Measurements from ENCODE around the gene STMP1. TPM values are rescaled to one million over a fixed set of nuclear protein-coding genes. Genes with fewer than 3 reads are reported as not detected.

The STMP1 gene
- total and polyA plus RNA-seq, 2 of the 8 experiments (the other 6 are each of a cell fraction or from before 2014, with no cell fraction given), result 22.7 to 36.7 TPM

- no peaks in the 10 kb centered on the region for H3K27me3 ChIP-seq (replicated peaks in 1 of 4; ENCODE audit: control insufficient read depth in 3 of 4, extremely low read depth in 1 of 4, insufficient read depth in 3 of 4, low read length in 3 of 4)
- H3K23ac ChIP-seq (ENCODE audit: insufficient read length), result no peak overlapping the region
- H3K79me2 ChIP-seq (ENCODE audit: control insufficient read depth in 1 of 2, insufficient read depth in 2 of 2, low read length in 2 of 2), result no peaks in the 10 kb centered on the region
- no peak overlapping the region for H3K14ac ChIP-seq (ENCODE audit: insufficient read length)
- FAIRE-seq, result no peak
- POLR2A ChIA-PET (ENCODE audit: partially characterized antibody), result interaction anchor here (1.2 to 1.3 kb wide), 2 partner anchors 10 to 23 kb away, joined by 3 to 4 read pairs; partner anchors contain the start of gene SLC13A4
- no peak overlapping the region for H4K91ac ChIP-seq (replicated peaks; ENCODE audit: insufficient read length, low read length)
- H3K18ac ChIP-seq (ENCODE audit: extremely low read depth, low read length), result no peak overlapping the region
- WGBS, 2 experiments (ENCODE audit: extremely low coverage in 1 of 2, insufficient coverage in 1 of 2, insufficient read length in 1 of 2, insufficient replicate concordance in 2 of 2, low coverage in 1 of 2, low lambda C conversion rate in 2 of 2, missing lambda C conversion rate in 1 of 2), result 69% methylated on average over 5 of the region's 5 CpGs; no CpG with 5 or more reads in 1 of the 2 experiments
- H3K9me3 ChIP-seq (ENCODE audit: insufficient read depth in 2 of 2, low read depth in 1 of 2, low read length in 1 of 2), result no peaks in the 10 kb centered on the region
- H2AK5ac ChIP-seq (ENCODE audit: low read depth, low read length), result no peak overlapping the region
- no peak overlapping the region for H3K27ac ChIP-seq (ENCODE audit: low read depth, low read length)
- no peak overlapping the region for H2BK15ac ChIP-seq (ENCODE audit: low read length)
- H4K20me1 ChIP-seq (replicated peaks in 1 of 2; ENCODE audit: control insufficient read depth in 1 of 2, insufficient read depth in 2 of 2, low read length in 2 of 2), result no peaks in the 10 kb centered on the region
- H3K4me2 ChIP-seq (ENCODE audit: insufficient read depth in 1 of 2, low read depth in 2 of 2, low read length in 2 of 2), result no peak overlapping the region
- H3K23me2 ChIP-seq (ENCODE audit: low read depth, low read length), result no peaks in the 10 kb centered on the region
- no peaks in the 10 kb centered on the region for H3K36me3 ChIP-seq (ENCODE audit: control insufficient read depth in 2 of 4, insufficient read depth in 4 of 4, low read length in 3 of 4)
- no peak overlapping the region for H4K8ac ChIP-seq (ENCODE audit: extremely low read depth, insufficient read depth, low read length)
- no peak overlapping the region for H2AFZ ChIP-seq (ENCODE audit: low read length)
- H2BK5ac ChIP-seq (ENCODE audit: low read depth, low read length), result no peak overlapping the region
- no peak overlapping the region for H3K4me3 ChIP-seq (ENCODE audit: extremely low read depth in 1 of 4, insufficient read depth in 2 of 4, low read depth in 3 of 4, low read length in 4 of 4)
- no peak overlapping the region for H3K4ac ChIP-seq (replicated peaks; ENCODE audit: insufficient read length, low read depth, low read length)
- no peak overlapping the region for H3K56ac ChIP-seq (replicated peaks; ENCODE audit: insufficient read length, low read depth, low read length)
- no peak for DNase-seq (ENCODE audit: low read depth in 1 of 2, low spot score in 2 of 2)
- H3K9ac ChIP-seq (replicated peaks in 1 of 4; ENCODE audit: extremely low read depth in 1 of 4, low read depth in 3 of 4, low read length in 3 of 4), result no peak overlapping the region
- 0 out of 2 replicates have a peak, but pooled peaks cover 2% of the 10 kb centered on the region for H3K79me1 ChIP-seq (ENCODE audit: low read depth, low read length)
- H2BK120ac ChIP-seq (replicated peaks; ENCODE audit: low read depth, low read length), result no peak overlapping the region
- no peak overlapping the region for H2BK20ac ChIP-seq (ENCODE audit: low read length)
- CTCF ChIA-PET (ENCODE audit: partially characterized antibody), result interaction anchor here (0.6 to 14.4 kb wide), 35 partner anchors 9 to 369 kb away, joined by 3 to 133 read pairs (median 5); partner anchors contain the start of gene SLC13A4
- no peaks in the 10 kb centered on the region; a peak in 1 of 7 replicates for H3K4me1 ChIP-seq (replicated peaks in 1 of 4; ENCODE audit: control insufficient read depth in 3 of 4, insufficient read depth in 4 of 4, low read length in 3 of 4)
- TF ChIP-seq CREB1 (IDR thresholded peaks at IDR 0.05) (no peak), RAD21 (IDR thresholded peaks at IDR 0.05 in 1 of 2, conservative IDR thresholded peaks at IDR 0.05 in 1 of 2; ENCODE audit: low read depth in 2 of 2, low read length in 2 of 2) (no peak)
- H2BK12ac ChIP-seq (ENCODE audit: low read depth, low read length), result no peak overlapping the region
- H4K5ac ChIP-seq (ENCODE audit: insufficient read length, low read depth, low read length), result no peak overlapping the region
These were observed 42.4 kb downstream of the STMP1 start for GRCh38 chr7:135704698-135705097.

All from H1 (cell line).